Measurements from ENCODE around the gene SYNE3. TPM values are rescaled to one million over a fixed set of nuclear protein-coding genes. Genes with fewer than 3 reads are reported as not detected.

The SYNE3 gene
- polyA plus RNA-seq, 1 donor: 16.3 TPM

- DNase-seq: no peak
Observed at GRCh38 chr14:95469134-95469481, 47.3 kb downstream of the SYNE3 start.

DNA sequence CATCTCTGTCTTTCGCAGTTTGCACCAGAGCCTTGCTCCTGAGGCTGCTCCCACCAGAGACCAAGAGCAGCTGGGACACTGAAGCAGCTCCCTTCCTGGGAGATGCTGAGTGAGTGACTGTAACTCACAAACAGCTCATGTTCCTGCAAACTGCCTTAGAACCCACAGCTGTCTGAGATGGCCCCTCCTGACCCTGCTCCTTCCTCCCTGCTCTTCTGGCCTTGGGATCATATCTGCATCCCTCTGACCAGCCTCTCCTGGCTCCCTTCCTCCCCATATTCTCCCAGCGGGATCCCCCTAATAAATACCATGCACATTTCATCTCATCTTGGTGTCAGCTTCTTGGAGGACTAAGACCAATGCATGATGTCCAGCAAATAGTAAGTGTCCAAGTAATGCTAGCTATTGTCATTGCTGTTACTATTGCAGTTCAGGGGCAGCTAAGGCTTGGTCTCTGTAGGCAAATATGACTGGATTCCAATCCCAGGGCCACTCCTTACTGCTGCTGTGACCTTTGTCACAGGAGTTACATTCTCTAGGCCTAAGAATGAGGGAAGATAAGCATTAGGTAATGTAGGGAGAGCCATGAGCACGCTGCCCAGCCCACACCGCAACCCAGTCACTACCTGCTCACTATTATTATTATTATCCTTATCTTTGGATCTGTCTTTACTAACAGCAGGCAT is 47.9 kb downstream of the SYNE3 start:
- no peak for DNase-seq

GRCh38 chr14:95467657-95468056 is 48.8 kb downstream of the SYNE3 start:
- DNase-seq: no peak

DNA sequence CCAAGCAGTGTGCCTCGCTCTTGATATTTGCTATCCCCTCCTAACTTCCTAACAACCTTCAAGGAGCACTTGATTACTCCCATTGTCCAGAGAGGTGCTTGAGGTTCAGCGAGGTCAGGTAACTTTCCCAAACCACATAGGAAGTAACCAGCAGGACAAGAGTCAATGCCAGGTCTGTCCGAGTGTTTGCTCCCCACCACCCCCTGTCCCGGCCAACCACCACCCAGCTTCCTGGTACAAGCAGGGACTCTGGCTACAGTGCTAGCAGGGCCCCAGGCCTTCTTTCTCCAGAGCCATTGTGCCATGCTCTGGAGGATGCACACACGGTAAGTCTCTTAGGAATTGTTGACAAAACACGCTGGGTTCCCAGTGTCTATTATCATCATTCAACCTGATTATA is 49.2 kb downstream of the SYNE3 start:
- no peak for DNase-seq

Other genes starting within 250 kb of the SYNE3 start
- 3.1 TPM for gene CLMN, start 196.7 kb downstream of the SYNE3 start, polyA plus RNA-seq (ENCODE audit: insufficient read length)
- 50.9 TPM for gene GLRX5, start 18.4 kb upstream of the SYNE3 start, polyA plus RNA-seq (ENCODE audit: insufficient read length)
- not detected for gene TCL1B, start 169.8 kb upstream of the SYNE3 start, polyA plus RNA-seq (ENCODE audit: insufficient read length)
- gene TCL1A, start 197.5 kb upstream of the SYNE3 start, polyA plus RNA-seq (ENCODE audit: insufficient read length): 1.8 TPM